Stomach (tissue), 9 donors: ENCODE results near the gene CFAP92. TPM values are rescaled to one million over a fixed set of nuclear protein-coding genes. Genes with fewer than 3 reads are reported as not detected.

Source experiments
- DNase-seq, 2 donors: peaks; one replicate each; pipeline versions ENCODE4 v3.0.0 to v3.0.0-alpha.2; 2013 to 2019
- H3K27ac ChIP-seq, 5 donors: fragments of 200-600 bp in 4 of 5; sonication (generic) in 4 of 5; one replicate each; pipeline ENCODE4 v1.5.1; 2013 to 2019; ENCODE audit warnings: mild to moderate bottlenecking in 1 of 5, moderate library complexity in 1 of 5
- H3K27me3 ChIP-seq, 3 donors: fragments of 200-600 bp; sonication (generic); one replicate each; pipeline ENCODE4 v1.5.1; 2017 to 2019; ENCODE audit warnings: mixed run types in 1 of 3
- H3K36me3 ChIP-seq, 4 donors: fragments of 200-600 bp; sonication (generic); 1 replicate in 3 of 4; 2 replicates in 1 of 4; pipeline ENCODE4 v1.5.1; 2016 to 2019
- H3K4me1 ChIP-seq, 4 donors: fragments of 200-600 bp; sonication (generic); one replicate each; pipeline ENCODE4 v1.5.1; 2016 to 2019
- H3K4me3 ChIP-seq, 4 donors: fragments of 200-600 bp; sonication (generic) in 3 of 4; one replicate each; pipeline ENCODE4 v1.5.1; 2016 to 2019; ENCODE audit warnings: mild to moderate bottlenecking in 1 of 4
- H3K9me3 ChIP-seq, 4 donors: fragments of 200-600 bp; sonication (generic); one replicate each; pipeline ENCODE4 v1.5.1; 2016 to 2019
- CTCF ChIP-seq, 7 experiments: fragments of 450-650 bp in 4 of 7; fragments of 200-600 bp in 3 of 7; sonication (generic) in 3 of 7; IDR thresholded peaks; one replicate each; pipeline ENCODE4 v1.5.1; 2016 to 2019; ENCODE audit warnings: antibody characterized with exemption in 7 of 7, control low read depth in 2 of 7, mild to moderate bottlenecking in 1 of 7
- EP300 ChIP-seq: sonication (generic); formaldehyde crosslinking; IDR thresholded peaks from one replicate; pipeline ENCODE4 v1.6.1; 2017; ENCODE audit warnings: antibody characterized with exemption
- POLR2A ChIP-seq, 4 donors: fragments of 450-650 bp; IDR thresholded peaks; one replicate each; pipeline ENCODE4 v1.6.1; 2016; ENCODE audit warnings: antibody characterized with exemption in 4 of 4, control low read depth in 2 of 4, mild to moderate bottlenecking in 1 of 4, moderate library complexity in 1 of 4
- POLR2AphosphoS5 ChIP-seq, 3 donors: sonication (generic); formaldehyde crosslinking; IDR thresholded peaks; one replicate each; pipeline ENCODE4 v1.6.1; 2016; ENCODE audit warnings: antibody characterized with exemption in 3 of 3
- WGBS, 5 donors: extraction: QIAGEN DNeasy Blood & Tissue Kit in 3 of 5; methylation state at CpG; one replicate each; pipeline versions ENCODE4 v1.1.5 to v1.1.7; 2013 to 2018; 5-methylcytosine and 5-hydroxymethylcytosine counted together
- intact Hi-C: fragments of 100-400 bp; cut with DNase I; formaldehyde crosslinking; loops from one replicate; pipeline ENCODE4 v1.15.1; 2023; ENCODE audit warnings: low total_unique reads
- polyA plus RNA-seq, 3 donors: library from polyadenylated mRNA; stranded (reverse); fragments of 200-250 nt; gene quantifications; one replicate each; pipeline ENCODE4 v1.2.3, GENCODE V29; 2013
- total RNA-seq, 5 donors: library from RNA; depleted of rRNA; stranded (reverse); fragments of >200 nt; gene quantifications; one replicate each; pipeline versions ENCODE4 v1.1.0 to v1.2.3, GENCODE V29; 2014 to 2016
- donor health status: healthy with polysubstance abuse.
- donor health status: Bipolar disorder and iron deficiency.
- donor health status: healthy.

The CFAP92 gene
- total and polyA plus RNA-seq, 8 donors = 0.50 to 13.4 (median 2.3) TPM

GRCh38 chr3:129019266-129019665 is 25.4 kb upstream of the CFAP92 start:
- Histone ChIP-seq H3K27ac (peak overlapping the region in 1 of 5 donors; percentile 42), H3K4me3 (no peak overlapping the region), H3K27me3 (no peaks in the 10 kb centered on the region), H3K9me3 (no peaks in the 10 kb centered on the region), H3K36me3 (no peaks in the 10 kb centered on the region), H3K4me1 (peaks cover 13 to 55% (median 39%) of the 10 kb centered on the region in 4 donors)
- no peak for TF ChIP-seq CTCF (IDR thresholded peaks at IDR 0.05)
- no peak for TF ChIP-seq POLR2AphosphoS5 (IDR thresholded peaks at IDR 0.05)
- no peak for TF ChIP-seq EP300
- no peak for TF ChIP-seq POLR2A (IDR thresholded peaks at IDR 0.05)
- intact Hi-C loops = no loop called here
- 76 to 93% (median 85%) methylated on average over 3 of the region's 3 CpGs for WGBS, 5 donors
- no peak for DNase-seq

GRCh38 chr3:129018751-129019150 is 24.9 kb upstream of the CFAP92 start:
- Histone ChIP-seq H3K27ac (peak overlapping the region in 2 of 5 donors; percentile 67 to 70), H3K9me3 (no peaks in the 10 kb centered on the region), H3K27me3 (no peaks in the 10 kb centered on the region), H3K4me1 (peaks cover 13 to 49% (median 36%) of the 10 kb centered on the region in 4 donors), H3K4me3 (no peak overlapping the region), H3K36me3 (no peaks in the 10 kb centered on the region)
- WGBS, 5 donors = 75 to 89% (median 85%) methylated on average over 9 of the region's 9 CpGs
- no peak for DNase-seq
- intact Hi-C loops = no loop called here
- TF ChIP-seq POLR2AphosphoS5 (IDR thresholded peaks at IDR 0.05) = no peak
- no peak for TF ChIP-seq POLR2A (IDR thresholded peaks at IDR 0.05)

- no peak for DNase-seq
- WGBS, 5 donors = 54 to 76% (median 65%) methylated on average over 2 of the region's 2 CpGs
- no peaks in the 10 kb centered on the region for H3K9me3 ChIP-seq
- H3K4me1 ChIP-seq = peaks cover 13 to 48% (median 34%) of the 10 kb centered on the region in 4 donors
- TF ChIP-seq POLR2A (IDR thresholded peaks at IDR 0.05) = no peak
- no peak for TF ChIP-seq EP300
- no peak for TF ChIP-seq POLR2AphosphoS5 (IDR thresholded peaks at IDR 0.05)
- TF ChIP-seq CTCF (IDR thresholded peaks at IDR 0.05) = no peak
- no peaks in the 10 kb centered on the region for H3K36me3 ChIP-seq
- intact Hi-C loops = no loop called here
- no peaks in the 10 kb centered on the region for H3K27me3 ChIP-seq
- peak overlapping the region in 3 of 5 donors; percentile 67 to 70 (median 69) for H3K27ac ChIP-seq
- H3K4me3 ChIP-seq = no peak overlapping the region
Measured at GRCh38 chr3:129018271-129018670, 24.4 kb upstream of the CFAP92 start.

GRCh38 chr3:129017484-129017899 is 23.6 kb upstream of the CFAP92 start:
- WGBS, 5 donors = 52 to 69% (median 65%) methylated on average over 7 of the region's 7 CpGs
- no peak for TF ChIP-seq CTCF (IDR thresholded peaks at IDR 0.05)
- TF ChIP-seq POLR2A (IDR thresholded peaks at IDR 0.05) = no peak
- no peak for TF ChIP-seq EP300
- TF ChIP-seq POLR2AphosphoS5 (IDR thresholded peaks at IDR 0.05) = no peak
- no peak for DNase-seq
- H3K4me1 ChIP-seq = peaks cover 13 to 45% (median 34%) of the 10 kb centered on the region in 4 donors
- H3K27me3 ChIP-seq = no peaks in the 10 kb centered on the region
- H3K9me3 ChIP-seq = no peaks in the 10 kb centered on the region
- intact Hi-C loops = no loop called here
- no peak overlapping the region for H3K4me3 ChIP-seq
- no peaks in the 10 kb centered on the region for H3K36me3 ChIP-seq
- H3K27ac ChIP-seq = peak overlapping the region; percentile 28 to 70 (median 67)

- intact Hi-C loops = no loop called here
- Histone ChIP-seq H3K9me3 (no peaks in the 10 kb centered on the region), H3K36me3 (no peaks in the 10 kb centered on the region), H3K27me3 (no peaks in the 10 kb centered on the region), H3K4me3 (no peak overlapping the region), H3K27ac (peak overlapping the region; percentile 45 to 70 (median 67)), H3K4me1 (peaks cover 13 to 40% (median 31%) of the 10 kb centered on the region in 4 donors)
- TF ChIP-seq POLR2AphosphoS5 (IDR thresholded peaks at IDR 0.05) (no peak), EP300 (no peak), POLR2A (IDR thresholded peaks at IDR 0.05) (no peak), CTCF (IDR thresholded peaks at IDR 0.05) (no peak)
- peak in 1 of 2 donors; percentile 68 for DNase-seq
- whole genome bisulfite sequencing, 5 donors = 70 to 79% (median 77%) methylated on average over 12 to 14 of the region's 14 CpGs
Measured at GRCh38 chr3:129016720-129017483, 23.0 kb upstream of the CFAP92 start.
